ENCODE data around the gene TYW3.
"Not testable (repeated sequence)": the region's sequence is repeated elsewhere in the genome, so short reads cannot be mapped to it uniquely, and the experiment has no call there.

TYW3 gene

DNA sequence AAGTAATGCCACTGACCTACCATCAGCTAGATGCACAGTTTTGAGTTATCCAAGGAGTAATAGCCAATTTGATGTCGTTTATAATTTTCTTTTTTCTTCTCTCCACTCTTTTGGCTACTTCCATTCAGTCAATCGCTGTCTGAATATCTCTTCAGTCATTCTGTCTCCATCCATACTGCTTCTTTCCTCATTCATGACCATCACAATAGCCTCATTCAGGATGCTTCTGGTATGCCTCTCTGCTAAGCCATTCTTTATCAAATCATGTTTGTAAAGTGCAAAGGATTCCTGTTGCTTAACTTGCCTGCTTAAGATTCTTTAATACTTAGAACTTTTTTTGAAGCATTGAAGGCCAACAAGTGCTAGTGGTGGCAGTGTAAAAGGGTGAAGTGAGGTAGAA lies 20.2 kb downstream of the TYW3 start:
- H3K4me1 Mint-ChIP-seq (ENCODE audit: low read depth), result peaks cover 21% of the 10 kb centered on the region
- DNase-seq, result no peak
- H3K27ac Mint-ChIP-seq, result no peak overlapping the region
- peaks cover 97% of the 10 kb centered on the region for H3K36me3 Mint-ChIP-seq (ENCODE audit: low read depth)
- no peaks in the 10 kb centered on the region for H3K27me3 Mint-ChIP-seq
- H3K9me3 Mint-ChIP-seq, result peaks cover 25% of the 10 kb centered on the region
- no peak overlapping the region for H3K4me3 Mint-ChIP-seq

GRCh38 chr1:74755475-74755874 lies 22.5 kb downstream of the TYW3 start:
- DNase-seq, result no peak
- H3K27ac Mint-ChIP-seq, result peak overlapping the region; percentile 20
- H3K9me3 Mint-ChIP-seq, result peaks cover 26% of the 10 kb centered on the region
- peaks cover 21% of the 10 kb centered on the region for H3K4me1 Mint-ChIP-seq (ENCODE audit: low read depth)
- peaks cover 94% of the 10 kb centered on the region for H3K36me3 Mint-ChIP-seq (ENCODE audit: low read depth)
- no peak overlapping the region for H3K4me3 Mint-ChIP-seq
- no peaks in the 10 kb centered on the region for H3K27me3 Mint-ChIP-seq

- not testable (repeated sequence) for H3K27me3 Mint-ChIP-seq
Observed at GRCh38 chr1:74756650-74757049, 23.7 kb downstream of the TYW3 start.

DNA sequence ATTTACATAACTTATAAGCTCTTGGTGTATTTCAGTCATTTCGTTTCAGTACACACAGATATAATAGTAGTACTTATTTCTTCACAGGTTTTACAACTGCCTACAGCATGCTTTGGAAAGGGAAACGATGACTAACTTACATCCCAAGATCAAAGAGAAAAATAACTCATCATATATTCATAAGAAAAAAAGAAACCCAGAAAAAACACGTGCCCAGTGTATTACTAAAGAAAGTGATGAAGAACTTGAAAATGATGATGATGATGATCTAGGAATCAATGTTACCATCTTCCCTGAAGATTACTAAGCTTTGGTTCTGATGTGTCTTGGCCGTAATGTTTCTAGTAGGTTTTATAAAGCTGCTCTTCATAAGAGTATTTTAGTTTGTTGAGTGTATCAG lies 30.9 kb downstream of the TYW3 start:
- peak overlapping the region; percentile 60 for H3K27ac Mint-ChIP-seq
- no peak overlapping the region for H3K4me3 Mint-ChIP-seq
- peaks cover 22% of the 10 kb centered on the region for H3K4me1 Mint-ChIP-seq (ENCODE audit: low read depth)
- no peak for DNase-seq
- H3K36me3 Mint-ChIP-seq (ENCODE audit: low read depth), result peaks cover 74% of the 10 kb centered on the region
- no peaks in the 10 kb centered on the region for H3K9me3 Mint-ChIP-seq
- no peaks in the 10 kb centered on the region for H3K27me3 Mint-ChIP-seq

More at GRCh38 chr1:74756650-74757049, 23.7 kb downstream of the TYW3 start:
- H3K4me3 Mint-ChIP-seq, DNase-seq, H3K27ac Mint-ChIP-seq: not testable (repeated sequence)
- Mint-ChIP-seq H3K36me3 (ENCODE audit: low read depth) (peaks cover 94% of the 10 kb centered on the region), H3K4me1 (ENCODE audit: low read depth) (peaks cover 22% of the 10 kb centered on the region), H3K9me3 (peaks cover 26% of the 10 kb centered on the region)

DNA sequence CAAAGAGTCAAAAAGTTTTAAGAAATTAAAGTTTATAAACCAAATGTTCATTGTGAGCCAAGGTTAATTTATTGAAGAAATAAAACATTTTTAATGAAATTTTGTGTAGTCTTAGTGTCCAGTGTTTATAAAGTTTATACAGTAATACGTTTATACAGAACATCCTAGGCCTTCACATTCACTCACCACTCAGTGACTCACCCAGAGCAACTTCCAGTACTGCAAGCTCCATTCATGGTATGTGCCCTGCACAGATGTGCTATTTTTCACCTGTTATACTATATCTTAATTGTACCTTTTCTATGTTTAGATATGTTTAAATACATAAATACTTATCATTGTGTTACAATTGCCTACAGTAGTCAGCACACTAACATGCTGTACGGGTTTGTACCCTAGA lies 33.6 kb downstream of the TYW3 start:
- DNase-seq, result no peak
- Mint-ChIP-seq H3K27me3 (no peaks in the 10 kb centered on the region), H3K27ac (no peak overlapping the region), H3K9me3 (no peaks in the 10 kb centered on the region), H3K36me3 (ENCODE audit: low read depth) (peaks cover 46% of the 10 kb centered on the region), H3K4me1 (ENCODE audit: low read depth) (peaks cover 19% of the 10 kb centered on the region), H3K4me3 (no peak overlapping the region)

DNA sequence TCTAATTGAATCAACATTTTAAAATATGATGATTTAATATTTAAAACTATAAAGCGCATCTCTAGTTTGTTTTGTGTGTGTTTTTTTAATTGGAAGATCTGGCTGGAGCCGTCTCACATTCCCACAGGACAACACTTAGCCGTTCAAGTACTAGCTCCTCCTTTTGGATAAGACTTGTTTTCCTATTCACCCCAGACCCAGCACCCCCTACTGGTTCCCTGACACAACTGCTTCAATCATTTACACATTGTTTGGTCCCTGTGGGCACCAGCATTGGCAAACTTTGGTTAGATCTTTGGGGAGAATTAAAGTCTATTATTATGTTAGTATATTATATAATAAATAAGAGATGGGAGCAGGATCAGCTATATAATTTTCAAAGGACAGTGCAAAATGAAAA lies 34.5 kb downstream of the TYW3 start:
- Mint-ChIP-seq H3K36me3 (ENCODE audit: low read depth) (peaks cover 37% of the 10 kb centered on the region), H3K27me3 (no peaks in the 10 kb centered on the region), H3K9me3 (no peaks in the 10 kb centered on the region), H3K27ac (no peak overlapping the region), H3K4me1 (ENCODE audit: low read depth) (peaks cover 12% of the 10 kb centered on the region), H3K4me3 (no peak overlapping the region)
- DNase-seq, result no peak

DNA sequence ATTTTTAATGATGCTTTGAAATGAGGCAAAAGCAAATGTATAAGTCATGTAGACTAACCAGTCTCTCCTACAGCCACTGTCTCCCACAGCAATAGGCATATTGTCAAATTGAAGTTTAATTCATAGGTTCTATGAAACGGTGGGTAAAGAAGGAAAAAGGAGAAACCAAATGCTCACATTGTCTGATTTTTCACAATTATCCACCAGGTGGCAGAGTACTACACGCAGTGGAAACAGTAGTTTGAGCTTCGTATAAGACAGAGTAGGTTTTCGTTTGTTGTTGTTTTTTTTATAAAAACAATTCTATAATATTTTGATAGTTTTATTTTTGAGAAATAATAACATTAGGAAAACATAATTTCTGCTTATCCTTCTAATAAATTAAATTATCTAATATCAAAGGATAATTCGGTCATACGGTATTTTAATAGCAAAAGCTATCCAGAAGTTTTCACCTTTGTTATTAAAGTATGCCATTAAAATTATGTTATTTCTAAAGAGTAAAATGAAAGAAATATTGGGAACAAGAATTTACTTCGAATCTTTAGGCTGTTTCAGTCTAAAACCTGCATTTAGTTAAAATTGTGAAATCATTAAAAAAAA lies 39.1 kb downstream of the TYW3 start:
- no peak overlapping the region for H3K27ac Mint-ChIP-seq

DNA sequence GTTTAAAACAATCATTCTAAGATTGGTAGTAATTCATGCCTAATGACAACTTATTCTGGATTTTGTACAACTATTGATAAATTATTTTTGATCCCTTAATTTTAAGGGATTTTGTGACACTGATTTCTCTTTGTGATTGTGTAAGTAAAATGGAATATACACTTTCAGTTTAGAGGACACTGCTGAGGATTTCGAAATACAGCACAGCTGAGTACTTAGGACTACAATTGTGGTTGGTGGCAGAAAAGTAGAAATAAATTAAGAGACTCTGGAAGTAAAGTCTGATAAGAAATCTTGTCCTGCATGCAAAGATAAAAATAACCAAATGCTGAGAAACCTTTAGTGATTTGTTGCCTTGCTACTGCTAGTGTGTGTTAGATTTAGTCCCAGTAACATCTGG lies 40.0 kb downstream of the TYW3 start:
- Mint-ChIP-seq H3K36me3 (ENCODE audit: low read depth) (no peaks in the 10 kb centered on the region), H3K27me3 (peaks cover 16% of the 10 kb centered on the region), H3K4me3 (no peak overlapping the region), H3K27ac (no peak overlapping the region), H3K4me1 (ENCODE audit: low read depth) (no peaks in the 10 kb centered on the region), H3K9me3 (no peaks in the 10 kb centered on the region)
- no peak for DNase-seq

More for the DNA sequence above, 39.1 kb downstream of the TYW3 start:
- H3K9me3 Mint-ChIP-seq, result no peaks in the 10 kb centered on the region
- H3K27me3 Mint-ChIP-seq, result peaks cover 16% of the 10 kb centered on the region
- H3K4me1 Mint-ChIP-seq (ENCODE audit: low read depth), result no peaks in the 10 kb centered on the region
- no peak overlapping the region for H3K4me3 Mint-ChIP-seq
- H3K36me3 Mint-ChIP-seq (ENCODE audit: low read depth), result peaks cover 1% of the 10 kb centered on the region
- no peak for DNase-seq

- Mint-ChIP-seq H3K36me3 (ENCODE audit: low read depth) (no peaks in the 10 kb centered on the region), H3K27me3 (peaks cover 22% of the 10 kb centered on the region), H3K9me3 (no peaks in the 10 kb centered on the region), H3K4me3 (no peak overlapping the region), H3K27ac (no peak overlapping the region), H3K4me1 (ENCODE audit: low read depth) (no peaks in the 10 kb centered on the region)
- no peak for DNase-seq
Observed at GRCh38 chr1:74773582-74773981, 40.6 kb downstream of the TYW3 start.

- DNase-seq, result no peak
- Mint-ChIP-seq H3K27me3 (peaks cover 31% of the 10 kb centered on the region), H3K27ac (no peak overlapping the region), H3K4me3 (no peak overlapping the region), H3K4me1 (ENCODE audit: low read depth) (no peaks in the 10 kb centered on the region), H3K9me3 (no peaks in the 10 kb centered on the region), H3K36me3 (ENCODE audit: low read depth) (no peaks in the 10 kb centered on the region)
Observed at GRCh38 chr1:74775735-74776134, 42.8 kb downstream of the TYW3 start.

GRCh38 chr1:74777525-74777924 lies 44.6 kb downstream of the TYW3 start:
- no peaks in the 10 kb centered on the region for H3K4me1 Mint-ChIP-seq (ENCODE audit: low read depth)
- no peak overlapping the region for H3K27ac Mint-ChIP-seq

GRCh38 chr1:74779750-74780149 lies 46.8 kb downstream of the TYW3 start:
- no peaks in the 10 kb centered on the region for H3K36me3 Mint-ChIP-seq (ENCODE audit: low read depth)
- no peaks in the 10 kb centered on the region for H3K9me3 Mint-ChIP-seq

More at GRCh38 chr1:74777525-74777924, 44.6 kb downstream of the TYW3 start:
- DNase-seq, result no peak
- no peaks in the 10 kb centered on the region for H3K36me3 Mint-ChIP-seq (ENCODE audit: low read depth)
- H3K27me3 Mint-ChIP-seq, result peaks cover 32% of the 10 kb centered on the region
- no peak overlapping the region for H3K4me3 Mint-ChIP-seq
- H3K9me3 Mint-ChIP-seq, result no peaks in the 10 kb centered on the region

DNA sequence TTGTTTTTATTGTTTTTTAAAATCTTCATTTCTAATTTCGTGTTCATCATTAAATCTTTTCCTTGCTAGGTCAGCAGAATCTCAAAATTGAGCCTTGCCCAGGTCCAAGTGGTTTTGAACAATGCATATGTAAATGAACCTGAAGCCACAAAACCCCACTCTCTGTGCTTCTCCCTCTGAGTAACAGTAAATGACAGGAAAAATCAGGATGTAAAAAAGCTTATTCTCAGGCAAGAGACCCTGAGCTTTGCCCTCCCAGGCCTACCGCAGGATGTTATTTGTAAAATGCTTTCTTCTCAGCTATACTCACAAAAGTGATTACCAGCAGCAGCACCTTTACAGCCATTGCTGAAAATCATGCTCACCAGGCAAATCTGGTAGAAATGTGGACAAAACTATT lies 47.6 kb downstream of the TYW3 start:
- H3K4me1 Mint-ChIP-seq (ENCODE audit: low read depth), result no peaks in the 10 kb centered on the region
- DNase-seq, result no peak
- H3K36me3 Mint-ChIP-seq (ENCODE audit: low read depth), result no peaks in the 10 kb centered on the region
- H3K27ac Mint-ChIP-seq, result no peak overlapping the region
- H3K27me3 Mint-ChIP-seq, result peaks cover 28% of the 10 kb centered on the region
- H3K9me3 Mint-ChIP-seq, result no peaks in the 10 kb centered on the region
- H3K4me3 Mint-ChIP-seq, result no peak overlapping the region

More at GRCh38 chr1:74779750-74780149, 46.8 kb downstream of the TYW3 start:
- Mint-ChIP-seq H3K27ac (no peak overlapping the region), H3K27me3 (peaks cover 28% of the 10 kb centered on the region), H3K4me3 (no peak overlapping the region), H3K4me1 (ENCODE audit: low read depth) (no peaks in the 10 kb centered on the region)
- DNase-seq, result no peak

DNA sequence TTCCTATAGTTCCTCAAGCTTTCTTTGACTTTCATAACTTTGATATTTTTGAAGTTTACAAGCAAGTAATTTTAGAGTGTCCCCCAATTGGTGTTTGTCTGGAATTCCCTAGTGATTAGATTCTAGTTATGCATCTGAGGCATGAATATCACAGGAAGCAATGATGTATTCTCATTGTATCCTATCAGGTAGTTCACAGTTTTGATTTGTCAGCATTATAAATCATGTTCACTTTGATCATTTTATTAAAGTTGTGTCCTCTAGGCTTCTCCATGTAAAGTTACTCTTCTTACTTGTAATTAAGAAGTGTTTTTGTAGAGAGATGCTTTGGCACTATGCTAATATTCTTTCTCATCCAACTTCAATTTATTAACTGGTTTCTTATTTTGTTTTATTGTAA lies 53.0 kb downstream of the TYW3 start:
- H3K27me3 Mint-ChIP-seq, result peaks cover 17% of the 10 kb centered on the region
- H3K4me1 Mint-ChIP-seq (ENCODE audit: low read depth), result no peaks in the 10 kb centered on the region
- no peak for DNase-seq
- peaks cover 2% of the 10 kb centered on the region for H3K9me3 Mint-ChIP-seq
- H3K36me3 Mint-ChIP-seq (ENCODE audit: low read depth), result no peaks in the 10 kb centered on the region
- no peak overlapping the region for H3K27ac Mint-ChIP-seq
- no peak overlapping the region for H3K4me3 Mint-ChIP-seq

- no peaks in the 10 kb centered on the region for H3K36me3 Mint-ChIP-seq (ENCODE audit: low read depth)
- H3K4me1 Mint-ChIP-seq (ENCODE audit: low read depth), result no peaks in the 10 kb centered on the region
- H3K4me3 Mint-ChIP-seq, result no peak overlapping the region
- no peak for DNase-seq
- peaks cover 2% of the 10 kb centered on the region for H3K9me3 Mint-ChIP-seq
- no peak overlapping the region for H3K27ac Mint-ChIP-seq
- H3K27me3 Mint-ChIP-seq, result peaks cover 17% of the 10 kb centered on the region
Observed at GRCh38 chr1:74790453-74790852, 57.5 kb downstream of the TYW3 start.

DNA sequence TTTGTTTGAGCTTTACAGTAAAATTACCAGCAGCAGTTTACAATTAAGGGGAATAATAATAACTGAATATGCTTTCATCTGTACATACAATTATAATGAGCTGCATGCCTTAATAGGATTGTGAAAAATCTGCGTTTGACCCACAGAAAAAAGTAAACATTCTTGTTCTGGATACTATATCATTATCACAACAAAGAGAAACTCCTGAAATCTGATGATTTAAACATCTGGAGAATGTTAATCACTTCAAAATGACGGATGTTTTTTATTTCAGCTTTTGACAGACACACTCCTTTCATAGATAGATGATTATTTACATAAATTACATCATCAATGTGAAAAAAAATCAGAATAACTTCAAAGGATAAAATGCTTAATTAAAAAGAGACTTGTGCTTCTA lies 58.5 kb downstream of the TYW3 start:
- Mint-ChIP-seq H3K4me1 (ENCODE audit: low read depth) (no peaks in the 10 kb centered on the region), H3K36me3 (ENCODE audit: low read depth) (no peaks in the 10 kb centered on the region), H3K9me3 (peaks cover 2% of the 10 kb centered on the region), H3K27me3 (peaks cover 12% of the 10 kb centered on the region), H3K4me3 (no peak overlapping the region), H3K27ac (no peak overlapping the region)
- no peak for DNase-seq
